ENCODE measurements around the gene RANBP1. TPM values are rescaled to one million over a fixed set of nuclear protein-coding genes. Genes with fewer than 3 reads are reported as not detected.

The RANBP1 gene
- total and polyA plus RNA-seq, 9 of the 15 experiments (the other 6 are each of a cell fraction or from before 2014, with no cell fraction given): 162 to 2,891 (median 1,289) TPM

- TF ChIP-seq, protein P1, sequence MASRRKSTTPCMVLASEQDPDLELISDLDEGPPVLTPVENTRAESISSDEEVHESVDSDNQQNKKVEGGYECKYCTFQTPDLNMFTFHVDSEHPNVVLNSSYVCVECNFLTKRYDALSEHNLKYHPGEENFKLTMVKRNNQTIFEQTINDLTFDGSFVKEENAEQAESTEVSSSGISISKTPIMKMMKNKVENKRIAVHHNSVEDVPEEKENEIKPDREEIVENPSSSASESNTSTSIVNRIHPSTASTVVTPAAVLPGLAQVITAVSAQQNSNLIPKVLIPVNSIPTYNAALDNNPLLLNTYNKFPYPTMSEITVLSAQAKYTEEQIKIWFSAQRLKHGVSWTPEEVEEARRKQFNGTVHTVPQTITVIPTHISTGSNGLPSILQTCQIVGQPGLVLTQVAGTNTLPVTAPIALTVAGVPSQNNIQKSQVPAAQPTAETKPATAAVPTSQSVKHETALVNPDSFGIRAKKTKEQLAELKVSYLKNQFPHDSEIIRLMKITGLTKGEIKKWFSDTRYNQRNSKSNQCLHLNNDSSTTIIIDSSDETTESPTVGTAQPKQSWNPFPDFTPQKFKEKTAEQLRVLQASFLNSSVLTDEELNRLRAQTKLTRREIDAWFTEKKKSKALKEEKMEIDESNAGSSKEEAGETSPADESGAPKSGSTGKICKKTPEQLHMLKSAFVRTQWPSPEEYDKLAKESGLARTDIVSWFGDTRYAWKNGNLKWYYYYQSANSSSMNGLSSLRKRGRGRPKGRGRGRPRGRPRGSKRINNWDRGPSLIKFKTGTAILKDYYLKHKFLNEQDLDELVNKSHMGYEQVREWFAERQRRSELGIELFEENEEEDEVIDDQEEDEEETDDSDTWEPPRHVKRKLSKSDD (conservative IDR thresholded peaks at IDR 0.05; ENCODE audit: low read length): peak; percentile 78; the same call in 1 of the 2 replicates
- TF ChIP-seq ELF1 (tag; IDR thresholded peaks at IDR 0.05): no peak
- TF ChIP-seq, protein P2, sequence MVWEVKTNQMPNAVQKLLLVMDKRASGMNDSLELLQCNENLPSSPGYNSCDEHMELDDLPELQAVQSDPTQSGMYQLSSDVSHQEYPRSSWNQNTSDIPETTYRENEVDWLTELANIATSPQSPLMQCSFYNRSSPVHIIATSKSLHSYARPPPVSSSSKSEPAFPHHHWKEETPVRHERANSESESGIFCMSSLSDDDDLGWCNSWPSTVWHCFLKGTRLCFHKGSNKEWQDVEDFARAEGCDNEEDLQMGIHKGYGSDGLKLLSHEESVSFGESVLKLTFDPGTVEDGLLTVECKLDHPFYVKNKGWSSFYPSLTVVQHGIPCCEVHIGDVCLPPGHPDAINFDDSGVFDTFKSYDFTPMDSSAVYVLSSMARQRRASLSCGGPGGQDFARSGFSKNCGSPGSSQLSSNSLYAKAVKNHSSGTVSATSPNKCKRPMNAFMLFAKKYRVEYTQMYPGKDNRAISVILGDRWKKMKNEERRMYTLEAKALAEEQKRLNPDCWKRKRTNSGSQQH (CRISPR knock-in tag; IDR thresholded peaks at IDR 0.05): peak; percentile 89; the same call in 1 of the 2 replicates
- TF ChIP-seq TSC22D4 (tag; IDR thresholded peaks at IDR 0.05): no peak
- TF ChIP-seq, protein P3, sequence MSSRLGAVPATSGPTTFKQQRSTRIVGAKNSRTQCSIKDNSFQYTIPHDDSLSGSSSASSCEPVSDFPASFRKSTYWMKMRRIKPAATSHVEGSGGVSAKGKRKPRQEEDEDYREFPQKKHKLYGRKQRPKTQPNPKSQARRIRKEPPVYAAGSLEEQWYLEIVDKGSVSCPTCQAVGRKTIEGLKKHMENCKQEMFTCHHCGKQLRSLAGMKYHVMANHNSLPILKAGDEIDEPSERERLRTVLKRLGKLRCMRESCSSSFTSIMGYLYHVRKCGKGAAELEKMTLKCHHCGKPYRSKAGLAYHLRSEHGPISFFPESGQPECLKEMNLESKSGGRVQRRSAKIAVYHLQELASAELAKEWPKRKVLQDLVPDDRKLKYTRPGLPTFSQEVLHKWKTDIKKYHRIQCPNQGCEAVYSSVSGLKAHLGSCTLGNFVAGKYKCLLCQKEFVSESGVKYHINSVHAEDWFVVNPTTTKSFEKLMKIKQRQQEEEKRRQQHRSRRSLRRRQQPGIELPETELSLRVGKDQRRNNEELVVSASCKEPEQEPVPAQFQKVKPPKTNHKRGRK (tag; IDR thresholded peaks at IDR 0.05): no peak
- TF ChIP-seq GATAD2A (IDR thresholded peaks at IDR 0.05): no peak
- TF ChIP-seq, protein P4, sequence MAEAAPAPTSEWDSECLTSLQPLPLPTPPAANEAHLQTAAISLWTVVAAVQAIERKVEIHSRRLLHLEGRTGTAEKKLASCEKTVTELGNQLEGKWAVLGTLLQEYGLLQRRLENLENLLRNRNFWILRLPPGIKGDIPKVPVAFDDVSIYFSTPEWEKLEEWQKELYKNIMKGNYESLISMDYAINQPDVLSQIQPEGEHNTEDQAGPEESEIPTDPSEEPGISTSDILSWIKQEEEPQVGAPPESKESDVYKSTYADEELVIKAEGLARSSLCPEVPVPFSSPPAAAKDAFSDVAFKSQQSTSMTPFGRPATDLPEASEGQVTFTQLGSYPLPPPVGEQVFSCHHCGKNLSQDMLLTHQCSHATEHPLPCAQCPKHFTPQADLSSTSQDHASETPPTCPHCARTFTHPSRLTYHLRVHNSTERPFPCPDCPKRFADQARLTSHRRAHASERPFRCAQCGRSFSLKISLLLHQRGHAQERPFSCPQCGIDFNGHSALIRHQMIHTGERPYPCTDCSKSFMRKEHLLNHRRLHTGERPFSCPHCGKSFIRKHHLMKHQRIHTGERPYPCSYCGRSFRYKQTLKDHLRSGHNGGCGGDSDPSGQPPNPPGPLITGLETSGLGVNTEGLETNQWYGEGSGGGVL (CRISPR knock-in tag; IDR thresholded peaks at IDR 0.05): no peak
- TF ChIP-seq, protein P5, sequence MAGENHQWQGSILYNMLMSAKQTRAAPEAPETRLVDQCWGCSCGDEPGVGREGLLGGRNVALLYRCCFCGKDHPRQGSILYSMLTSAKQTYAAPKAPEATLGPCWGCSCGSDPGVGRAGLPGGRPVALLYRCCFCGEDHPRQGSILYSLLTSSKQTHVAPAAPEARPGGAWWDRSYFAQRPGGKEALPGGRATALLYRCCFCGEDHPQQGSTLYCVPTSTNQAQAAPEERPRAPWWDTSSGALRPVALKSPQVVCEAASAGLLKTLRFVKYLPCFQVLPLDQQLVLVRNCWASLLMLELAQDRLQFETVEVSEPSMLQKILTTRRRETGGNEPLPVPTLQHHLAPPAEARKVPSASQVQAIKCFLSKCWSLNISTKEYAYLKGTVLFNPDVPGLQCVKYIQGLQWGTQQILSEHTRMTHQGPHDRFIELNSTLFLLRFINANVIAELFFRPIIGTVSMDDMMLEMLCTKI (IDR thresholded peaks at IDR 0.05; ENCODE audit: partially characterized antibody): no peak
- no peak for TF ChIP-seq NFIC (IDR thresholded peaks at IDR 0.05)
- TF ChIP-seq BHLHE40 (IDR thresholded peaks at IDR 0.05; ENCODE audit: low read length): peak; percentile 96
- no peak for TF ChIP-seq ZNF518B (CRISPR knock-in tag; IDR thresholded peaks at IDR 0.05)
- TF ChIP-seq RBM15 (IDR thresholded peaks at IDR 0.05; ENCODE audit: insufficient read depth, low read length): no peak
- no peak; the same call in 1 of the 2 replicates for TF ChIP-seq ZNF133 (CRISPR knock-in tag; IDR thresholded peaks at IDR 0.05)
Measured at GRCh38 chr22:20084547-20085413, 31.1 kb upstream of the RANBP1 start (continued).

Measured in K562 (cell line).